DMS114 treated with DMSO at 0.1 percent for 48 hours (cell line): ENCODE data around the gene UNC5CL.
"Not testable (repeated sequence)": the region's sequence is repeated elsewhere in the genome, so short reads cannot be mapped to it uniquely, and the experiment has no call there.

Experiments used
- DNase-seq: peaks from one replicate; lab custom pipeline; 2025; ENCODE audit not compliant: unreplicated experiment; lab: John Stamatoyannopoulos, UW

UNC5CL gene

GRCh38 chr6:41011673-41012072 is 27.3 kb downstream of the UNC5CL start:
- no peak for DNase-seq

DNA sequence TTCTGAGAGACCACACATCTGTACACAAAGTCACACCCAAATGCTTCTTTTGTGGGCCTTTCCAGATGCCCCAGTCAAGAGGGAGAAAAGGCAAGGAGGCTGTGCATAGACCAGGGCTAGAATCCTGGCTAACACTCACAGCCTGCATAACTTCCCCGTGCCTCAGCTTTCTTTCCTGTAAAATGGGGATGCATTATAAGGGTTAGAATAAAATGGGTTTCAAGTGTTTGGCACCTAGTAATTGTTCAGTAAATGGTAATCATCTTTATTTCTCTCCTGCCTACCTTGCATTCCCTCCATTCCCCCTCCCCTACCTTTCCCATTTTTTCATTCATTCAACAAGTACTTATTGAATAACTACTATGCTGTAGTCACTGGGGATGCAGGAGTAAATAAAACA is 29.4 kb downstream of the UNC5CL start:
- no peak for DNase-seq

GRCh38 chr6:41008011-41008410 is 31.0 kb downstream of the UNC5CL start:
- DNase-seq, result no peak

DNA sequence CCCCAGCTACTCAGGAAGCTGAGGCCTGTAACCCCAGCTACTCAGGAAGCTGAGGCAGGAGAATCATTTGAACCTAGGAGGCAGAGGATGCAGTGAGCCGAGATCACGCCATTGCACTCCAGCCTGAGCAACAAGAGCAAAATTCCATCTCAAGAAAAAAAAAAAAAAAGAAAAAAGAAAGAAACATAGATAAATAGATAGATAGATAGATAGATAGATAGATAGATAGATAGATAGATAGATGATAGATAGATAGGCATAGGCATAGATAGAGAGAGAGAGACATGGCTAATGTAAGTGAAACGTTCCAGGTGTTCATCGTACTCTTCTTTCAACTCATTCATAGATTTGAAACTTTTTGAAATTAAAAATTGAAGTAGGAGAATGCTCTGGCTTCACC is 32.0 kb downstream of the UNC5CL start:
- DNase-seq, result not testable (repeated sequence)

DNA sequence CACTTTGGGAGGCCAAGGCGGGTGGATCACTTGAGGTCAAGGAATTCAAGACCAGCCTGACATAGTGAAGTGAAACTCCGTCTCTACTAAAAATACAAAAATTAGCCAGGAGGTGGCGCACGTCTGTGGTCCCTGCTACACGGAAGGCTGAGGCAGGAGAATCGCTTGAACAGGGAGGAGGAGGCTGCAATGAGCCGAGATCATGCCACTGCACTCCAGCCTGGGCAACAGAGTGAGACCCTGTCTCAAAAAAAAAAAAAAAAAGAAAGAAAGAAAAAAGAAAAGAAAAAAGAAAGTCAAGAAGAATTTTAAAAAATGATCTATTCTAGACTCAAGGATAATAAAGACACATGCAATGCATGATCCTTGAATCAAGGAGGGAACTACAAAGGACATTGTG is 32.8 kb downstream of the UNC5CL start:
- DNase-seq, result peak; percentile 76

- no peak for DNase-seq
Measured at GRCh38 chr6:41002168-41002567, 36.9 kb downstream of the UNC5CL start.

DNA sequence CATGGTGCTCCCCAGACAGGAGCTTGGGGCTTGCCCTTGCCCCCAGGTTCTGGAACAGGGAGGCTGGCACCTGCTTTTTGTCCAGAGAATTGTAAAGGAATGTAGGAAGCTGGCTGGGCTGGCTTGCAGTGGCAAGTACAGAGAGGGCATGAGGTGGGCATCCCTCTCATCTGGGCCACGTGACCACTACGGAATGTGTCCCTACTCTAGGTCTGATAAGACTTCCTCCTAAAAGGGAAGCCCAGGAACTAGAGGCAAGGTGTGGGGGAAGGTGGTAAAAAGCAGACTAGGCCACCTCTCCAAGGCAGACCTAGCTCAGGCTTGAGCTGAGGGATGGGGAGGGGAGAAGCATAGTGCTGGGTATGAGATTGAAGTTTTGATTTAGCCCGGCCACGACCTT is 38.8 kb downstream of the UNC5CL start:
- no peak for DNase-seq

- DNase-seq, result no peak
Measured at GRCh38 chr6:40999569-40999968, 39.5 kb downstream of the UNC5CL start.

GRCh38 chr6:40998661-40999060 is 40.4 kb downstream of the UNC5CL start:
- DNase-seq, result no peak

- no peak for DNase-seq
Measured at GRCh38 chr6:40997234-40997957, 41.6 kb downstream of the UNC5CL start.

DNA sequence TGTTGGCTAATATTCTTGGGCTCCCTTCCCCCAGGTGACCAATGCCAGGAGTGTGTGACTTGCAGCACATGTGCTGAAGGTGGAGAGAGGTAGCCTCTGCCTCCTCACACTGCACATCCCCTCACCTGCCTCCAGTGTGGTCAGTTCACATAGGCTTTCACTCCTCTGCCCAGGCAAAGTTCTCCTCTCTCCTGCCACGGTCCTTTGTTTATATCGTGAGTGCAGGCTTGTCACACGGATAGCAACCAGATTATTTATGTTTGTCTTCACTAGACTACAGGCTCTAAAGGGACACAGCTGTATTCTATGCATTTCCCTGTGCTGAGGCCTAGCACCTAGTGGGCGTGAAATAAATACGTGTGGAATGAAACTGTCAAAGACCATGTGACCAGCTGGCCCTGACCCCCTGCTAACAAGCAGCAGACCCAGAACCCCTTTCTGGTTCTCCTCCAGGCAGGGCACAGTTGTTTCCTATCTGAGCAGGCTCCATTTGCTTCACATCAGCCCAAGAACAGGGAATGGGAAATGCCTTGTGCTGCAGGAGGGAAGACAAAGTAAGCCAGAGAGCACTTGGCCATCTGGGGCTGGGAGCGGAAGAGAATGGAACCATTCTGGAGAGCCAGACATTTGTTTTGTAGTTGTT is 42.3 kb downstream of the UNC5CL start:
- DNase-seq, result no peak

DNA sequence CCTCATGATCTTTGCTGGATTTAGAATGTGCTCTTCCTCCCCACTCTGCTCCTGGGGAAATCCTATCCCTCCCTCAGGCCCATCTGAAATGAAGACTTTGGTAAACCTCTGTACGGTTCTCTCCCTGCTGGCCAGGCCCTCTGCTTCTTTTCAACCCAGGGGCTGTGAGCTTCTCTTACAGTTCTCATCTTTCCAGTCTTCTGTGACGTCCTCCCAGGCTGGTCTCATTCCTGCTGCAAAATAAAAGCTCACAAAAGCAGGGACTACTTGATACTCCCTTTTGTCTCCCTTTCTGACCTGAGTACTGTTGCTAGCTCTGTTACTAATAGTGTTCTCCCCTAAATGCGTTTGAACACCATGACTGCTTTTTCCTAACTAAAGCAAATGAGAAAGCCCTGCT is 46.3 kb downstream of the UNC5CL start:
- DNase-seq, result no peak

- DNase-seq, result no peak
Measured at GRCh38 chr6:40990301-40990700, 48.7 kb downstream of the UNC5CL start.

DNA sequence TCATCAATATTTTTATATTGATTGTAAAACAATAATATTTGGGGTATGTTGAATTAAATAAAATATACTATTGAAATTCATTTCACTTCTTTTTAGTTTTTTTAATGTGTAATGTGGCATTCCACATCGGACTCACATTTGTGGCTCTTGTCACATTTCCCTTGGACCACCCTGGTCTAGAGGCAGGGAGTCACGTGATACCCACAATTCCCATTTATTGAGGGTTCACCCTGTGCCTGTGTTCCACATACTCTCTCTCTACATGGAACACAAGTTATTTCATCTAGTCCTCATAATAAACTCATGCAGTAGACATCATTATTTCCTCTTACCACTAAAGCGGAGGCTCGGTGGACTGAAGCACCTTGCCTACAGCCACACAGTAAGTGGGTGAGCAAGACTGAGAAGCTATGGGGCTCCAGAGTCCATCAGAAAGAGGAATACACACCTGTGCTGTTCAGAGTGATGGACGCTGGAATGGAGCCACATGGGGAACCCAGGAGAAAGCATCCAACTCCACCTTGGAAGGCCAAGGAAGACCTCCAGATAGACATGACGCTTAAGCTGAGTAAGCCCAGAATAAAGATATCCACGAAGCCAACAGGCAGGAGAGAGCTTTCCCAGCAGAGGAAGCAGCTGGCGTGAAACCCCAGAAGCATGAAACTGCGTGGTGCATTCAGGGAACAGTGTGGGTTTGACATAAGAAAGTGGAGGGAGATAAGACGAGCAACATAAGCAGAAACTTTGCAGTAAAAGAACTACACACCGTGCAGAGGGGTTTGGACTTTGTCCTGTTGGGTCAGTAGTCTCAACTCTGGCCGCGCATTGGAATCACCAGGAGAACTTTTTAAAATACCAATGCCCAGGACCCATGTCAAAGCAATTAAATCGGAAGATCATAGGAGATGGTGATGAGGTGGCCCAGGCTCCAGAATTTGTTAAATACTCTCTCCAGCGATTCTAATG is 49.5 kb downstream of the UNC5CL start:
- no peak for DNase-seq

- DNase-seq, result no peak
Measured at GRCh38 chr6:40988634-40989033, 50.4 kb downstream of the UNC5CL start.

DNA sequence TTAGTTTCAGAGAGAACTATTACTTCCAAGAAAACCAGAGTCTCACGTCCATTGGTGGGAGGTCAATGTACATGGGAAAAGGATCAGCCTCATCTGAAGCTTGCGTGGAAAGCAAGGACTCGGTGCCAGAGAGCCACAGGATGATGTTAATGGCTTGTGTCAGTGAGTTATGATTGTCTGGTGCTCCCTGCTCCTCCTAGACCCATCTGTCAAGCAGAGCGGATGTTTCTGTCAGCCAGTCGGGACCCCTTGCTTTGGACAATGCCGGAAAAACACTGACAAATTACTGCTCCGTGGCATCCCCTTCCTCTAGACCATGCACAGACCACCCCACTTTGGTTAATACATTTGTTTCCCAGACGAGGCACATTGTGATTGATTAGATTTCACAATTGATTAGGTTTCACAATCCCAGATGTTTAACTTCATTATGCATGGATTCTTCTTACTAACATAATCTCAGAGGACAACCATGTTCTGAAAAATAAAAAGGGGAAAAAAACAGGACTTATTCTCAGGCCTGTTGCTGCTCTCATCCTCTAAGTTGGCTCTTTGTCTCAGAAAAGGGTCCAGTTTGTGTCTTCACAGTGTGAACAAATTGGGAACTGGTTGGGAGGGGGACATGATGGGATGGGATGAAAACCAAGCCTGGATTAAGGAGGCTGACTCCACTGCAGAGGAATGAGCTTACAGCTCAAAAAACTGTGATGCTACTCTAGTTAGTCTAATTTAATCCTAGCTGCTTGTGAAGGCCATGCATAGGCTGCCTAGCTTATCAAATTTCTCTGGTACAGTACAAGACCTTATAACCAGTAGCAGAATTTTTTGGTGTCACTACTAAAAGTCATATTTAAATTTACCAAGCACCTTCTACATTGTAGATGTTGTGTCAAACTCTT is 51.9 kb downstream of the UNC5CL start:
- no peak for DNase-seq

DNA sequence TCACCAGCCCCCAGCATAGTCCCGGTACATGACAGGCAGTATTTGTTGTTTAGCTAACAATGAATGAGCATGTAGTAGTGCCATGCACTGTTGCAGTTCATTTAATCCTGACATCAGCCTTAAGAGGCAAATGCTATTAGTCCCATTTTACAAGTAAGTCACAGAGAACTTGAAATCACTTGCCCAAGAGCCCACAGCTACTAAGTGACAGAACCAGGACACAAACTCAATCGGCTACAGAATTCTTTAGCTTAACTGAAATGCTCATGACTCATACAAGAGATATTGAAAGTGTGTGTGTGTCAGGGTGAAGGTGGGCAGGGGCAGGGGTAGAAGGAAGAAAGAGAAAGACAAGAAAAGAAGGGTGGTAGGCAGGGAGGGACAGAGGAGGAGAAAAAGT is 52.7 kb downstream of the UNC5CL start:
- DNase-seq, result no peak

DNA sequence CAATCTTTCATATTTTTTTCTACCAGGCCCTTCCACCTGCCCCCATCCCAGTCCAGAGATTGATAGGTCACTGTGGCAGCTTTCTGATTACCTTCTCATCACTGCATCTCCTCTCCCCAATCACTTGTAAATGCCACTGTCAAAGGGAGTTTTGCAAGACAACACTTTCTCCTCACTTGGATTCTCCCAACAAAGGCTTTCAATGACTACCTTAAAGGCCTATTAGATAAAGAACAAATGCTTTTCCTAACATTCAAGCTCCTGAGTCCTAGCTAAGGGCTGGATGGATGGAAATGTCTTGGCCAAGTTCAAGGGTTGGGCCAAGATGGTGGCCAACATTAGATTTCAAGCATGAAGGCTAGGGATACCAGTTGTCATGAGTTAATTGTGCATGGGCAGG is 55.3 kb downstream of the UNC5CL start:
- DNase-seq, result no peak

GRCh38 chr6:40982917-40983316 is 56.1 kb downstream of the UNC5CL start:
- no peak for DNase-seq

DNA sequence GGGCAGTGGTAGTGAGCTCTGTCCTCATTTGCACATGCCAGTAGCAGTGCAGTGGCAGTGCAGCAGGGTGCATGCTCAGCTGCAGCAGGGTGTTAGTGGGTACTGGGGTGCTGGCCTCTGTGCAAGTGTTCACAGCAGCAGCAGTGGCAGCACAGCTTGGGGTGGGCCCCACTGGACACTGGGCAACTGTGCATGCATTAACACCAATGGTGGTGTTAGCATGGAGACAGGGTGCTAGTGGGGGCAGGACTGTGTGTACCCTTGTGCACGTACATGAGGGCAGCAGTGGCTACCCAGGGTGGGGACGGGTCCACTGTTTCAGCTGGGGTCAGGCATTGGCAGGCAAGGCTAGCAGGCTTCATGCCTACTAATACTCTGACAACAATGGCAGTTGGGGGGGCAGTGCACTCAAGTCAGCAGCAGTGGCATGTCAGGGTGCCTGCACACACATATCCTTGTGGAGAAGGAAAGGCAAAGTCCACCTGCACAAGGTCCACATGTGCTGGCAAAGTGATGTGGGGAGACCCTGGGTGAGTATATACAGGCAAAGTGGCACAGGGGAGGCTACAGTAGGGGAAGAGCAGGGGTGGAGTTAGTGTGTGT is 60.2 kb downstream of the UNC5CL start:
- no peak for DNase-seq
